Hepatocyte (in vitro differentiated cells): ENCODE results near the gene ZNF576.

Source experiments
- EZH2 ChIP-seq: fragments of 200-600 bp; sonication (generic); IDR thresholded peaks from 2 replicates; pipeline ENCODE4 v1.6.1; 2016; ENCODE audit warnings: antibody characterized with exemption, mild to moderate bottlenecking, borderline replicate concordance
- EZH2phosphoT487 ChIP-seq: fragments of 200-600 bp; sonication (generic); IDR thresholded peaks from one replicate; pipeline ENCODE4 v1.6.1; 2018; ENCODE audit warnings: antibody characterized with exemption, mild to moderate bottlenecking, low read depth, moderate library complexity; ENCODE audit not compliant: unreplicated experiment, severe bottlenecking
- TF ChIP-seq, protein P1 (sequence below): fragments of 200-600 bp; sonication (generic); IDR thresholded peaks from 2 replicates; pipeline ENCODE4 v1.5.1; 2016; ENCODE audit warnings: antibody characterized with exemption, mild to moderate bottlenecking; ENCODE audit not compliant: poor library complexity

DNA sequence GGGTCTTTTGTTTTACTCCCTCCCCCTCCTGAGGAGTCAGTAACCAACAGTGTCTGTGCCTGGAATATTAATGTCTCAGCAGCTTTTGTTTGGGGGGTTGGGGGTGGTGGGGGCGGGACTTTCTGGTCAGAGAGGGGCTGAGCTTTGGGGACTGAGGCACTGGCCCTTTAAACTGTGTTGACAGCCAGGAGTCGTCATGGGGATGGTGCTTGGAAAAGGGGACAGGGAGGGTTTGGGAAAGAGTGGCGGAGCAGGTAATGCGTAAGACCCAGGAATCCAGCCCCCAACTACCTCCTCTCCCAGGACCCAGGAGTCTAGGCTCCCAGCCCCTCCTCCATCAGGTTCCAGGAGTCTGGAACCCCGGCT is 38.1 kb downstream of the ZNF576 start:
- TF ChIP-seq, protein P1, sequence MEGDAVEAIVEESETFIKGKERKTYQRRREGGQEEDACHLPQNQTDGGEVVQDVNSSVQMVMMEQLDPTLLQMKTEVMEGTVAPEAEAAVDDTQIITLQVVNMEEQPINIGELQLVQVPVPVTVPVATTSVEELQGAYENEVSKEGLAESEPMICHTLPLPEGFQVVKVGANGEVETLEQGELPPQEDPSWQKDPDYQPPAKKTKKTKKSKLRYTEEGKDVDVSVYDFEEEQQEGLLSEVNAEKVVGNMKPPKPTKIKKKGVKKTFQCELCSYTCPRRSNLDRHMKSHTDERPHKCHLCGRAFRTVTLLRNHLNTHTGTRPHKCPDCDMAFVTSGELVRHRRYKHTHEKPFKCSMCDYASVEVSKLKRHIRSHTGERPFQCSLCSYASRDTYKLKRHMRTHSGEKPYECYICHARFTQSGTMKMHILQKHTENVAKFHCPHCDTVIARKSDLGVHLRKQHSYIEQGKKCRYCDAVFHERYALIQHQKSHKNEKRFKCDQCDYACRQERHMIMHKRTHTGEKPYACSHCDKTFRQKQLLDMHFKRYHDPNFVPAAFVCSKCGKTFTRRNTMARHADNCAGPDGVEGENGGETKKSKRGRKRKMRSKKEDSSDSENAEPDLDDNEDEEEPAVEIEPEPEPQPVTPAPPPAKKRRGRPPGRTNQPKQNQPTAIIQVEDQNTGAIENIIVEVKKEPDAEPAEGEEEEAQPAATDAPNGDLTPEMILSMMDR, result no peak
- TF ChIP-seq EZH2 (no peak), EZH2phosphoT487 (no peak)
